ENCODE data around the gene IREB2.

DNA sequence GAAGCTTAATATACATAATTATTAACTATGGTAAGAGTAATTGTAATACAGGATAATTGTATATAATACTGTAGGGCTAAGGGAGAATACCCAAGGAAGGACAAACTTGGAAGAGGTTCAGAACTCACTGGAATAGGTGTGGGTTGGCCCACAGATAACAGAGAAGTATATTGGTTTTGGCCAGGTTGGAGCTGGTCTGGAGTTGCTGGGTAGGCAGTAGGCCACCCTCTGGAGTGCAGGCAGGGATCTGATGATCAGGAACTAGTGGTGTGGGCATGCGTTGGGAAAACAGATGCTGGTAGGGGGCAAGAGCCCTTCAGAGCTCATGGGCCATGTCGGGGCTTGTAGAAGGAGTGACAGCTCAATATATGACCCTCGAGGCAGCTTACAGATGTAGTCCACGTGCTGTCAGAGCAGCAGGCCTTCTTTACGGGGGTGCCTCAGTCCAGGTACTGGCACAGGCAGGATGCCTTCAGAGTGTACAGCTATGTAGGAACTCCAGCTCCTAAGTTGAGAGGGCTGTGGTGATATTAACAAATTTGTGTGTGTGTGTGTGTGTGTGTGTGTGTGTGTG lies 12.4 kb downstream of the IREB2 start:
- TF ChIP-seq, protein P1, sequence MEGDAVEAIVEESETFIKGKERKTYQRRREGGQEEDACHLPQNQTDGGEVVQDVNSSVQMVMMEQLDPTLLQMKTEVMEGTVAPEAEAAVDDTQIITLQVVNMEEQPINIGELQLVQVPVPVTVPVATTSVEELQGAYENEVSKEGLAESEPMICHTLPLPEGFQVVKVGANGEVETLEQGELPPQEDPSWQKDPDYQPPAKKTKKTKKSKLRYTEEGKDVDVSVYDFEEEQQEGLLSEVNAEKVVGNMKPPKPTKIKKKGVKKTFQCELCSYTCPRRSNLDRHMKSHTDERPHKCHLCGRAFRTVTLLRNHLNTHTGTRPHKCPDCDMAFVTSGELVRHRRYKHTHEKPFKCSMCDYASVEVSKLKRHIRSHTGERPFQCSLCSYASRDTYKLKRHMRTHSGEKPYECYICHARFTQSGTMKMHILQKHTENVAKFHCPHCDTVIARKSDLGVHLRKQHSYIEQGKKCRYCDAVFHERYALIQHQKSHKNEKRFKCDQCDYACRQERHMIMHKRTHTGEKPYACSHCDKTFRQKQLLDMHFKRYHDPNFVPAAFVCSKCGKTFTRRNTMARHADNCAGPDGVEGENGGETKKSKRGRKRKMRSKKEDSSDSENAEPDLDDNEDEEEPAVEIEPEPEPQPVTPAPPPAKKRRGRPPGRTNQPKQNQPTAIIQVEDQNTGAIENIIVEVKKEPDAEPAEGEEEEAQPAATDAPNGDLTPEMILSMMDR (conservative IDR thresholded peaks at IDR 0.05 in 1 of 2, IDR thresholded peaks at IDR 0.05 in 1 of 2; ENCODE audit: extremely low read depth in 1 of 2, insufficient read depth in 1 of 2, low read depth in 1 of 2, low read length in 2 of 2) = no peak
- no peak for TF ChIP-seq EZH2 (IDR thresholded peaks at IDR 0.05; ENCODE audit: borderline replicate concordance, low read length)

Data from mammary epithelial cell (primary cell).